Activated CD4-positive, CD25-positive, alpha-beta regulatory T cell treated with anti-CD3 and anti-CD28 coated beads, Interleukin-2, amount 50 U/mL, for 24 hours (primary cell): ENCODE data around the gene DLST.

ENCODE experiments used
- ATAC-seq, 2 donors: fragments of 150-1000 bp; cut with Tn5 transposase; one replicate each; pipeline ENCODE4 v1.10.0; 2021; ENCODE audit warnings: mild to moderate bottlenecking in 1 of 2, moderate library complexity in 1 of 2

The DLST gene

GRCh38 chr14:74881431-74882102, at the start of gene DLST:
DLST (plus strand) TSS chr14:74881916; CDS start chr14:74881954, 38 bp downstream.
- ATAC-seq, result peak; percentile 94 to 96

- ATAC-seq, result no peak
These were observed 48.9 kb upstream of the DLST start for GRCh38 chr14:74832849-74833248.

GRCh38 chr14:74834692-74835392, 46.9 kb upstream of the DLST start:
- ATAC-seq, result no peak

GRCh38 chr14:74835645-74836250, 46.0 kb upstream of the DLST start:
- peak in 1 of 2 donors; percentile 5 for ATAC-seq

DNA sequence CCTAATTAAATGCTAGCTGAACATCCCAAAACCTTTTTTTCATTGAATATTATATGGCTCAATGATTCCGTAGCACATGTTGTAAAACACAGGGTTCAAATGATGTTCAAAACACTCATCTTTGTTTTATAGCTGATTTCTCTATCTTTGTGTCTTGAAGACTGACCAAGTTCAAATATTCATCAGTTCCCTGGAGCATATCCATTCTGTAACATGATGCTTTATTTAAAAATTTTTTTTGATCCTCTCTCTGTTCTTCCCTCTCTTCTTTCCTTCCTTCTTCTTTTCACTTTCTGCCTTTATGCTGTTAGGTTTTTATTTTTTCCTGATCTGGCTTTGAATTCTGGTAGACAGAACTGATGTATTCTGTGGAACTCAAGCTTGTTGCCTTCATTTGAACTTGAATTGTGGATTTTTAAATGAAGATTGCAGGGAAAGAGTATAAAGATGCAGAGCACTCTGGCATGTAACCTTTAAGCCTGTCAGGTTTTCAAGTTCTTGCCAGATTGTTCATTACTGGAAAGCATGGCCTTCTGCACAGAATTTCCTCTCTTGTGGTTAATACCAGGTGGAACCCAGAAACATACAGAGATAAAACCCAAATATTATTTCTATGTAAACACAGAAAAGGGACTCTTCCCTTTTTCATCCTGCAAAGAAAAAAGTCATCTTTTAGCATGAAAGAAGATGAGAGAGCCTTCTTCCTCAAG, 45.3 kb upstream of the DLST start:
- no peak for ATAC-seq

DNA sequence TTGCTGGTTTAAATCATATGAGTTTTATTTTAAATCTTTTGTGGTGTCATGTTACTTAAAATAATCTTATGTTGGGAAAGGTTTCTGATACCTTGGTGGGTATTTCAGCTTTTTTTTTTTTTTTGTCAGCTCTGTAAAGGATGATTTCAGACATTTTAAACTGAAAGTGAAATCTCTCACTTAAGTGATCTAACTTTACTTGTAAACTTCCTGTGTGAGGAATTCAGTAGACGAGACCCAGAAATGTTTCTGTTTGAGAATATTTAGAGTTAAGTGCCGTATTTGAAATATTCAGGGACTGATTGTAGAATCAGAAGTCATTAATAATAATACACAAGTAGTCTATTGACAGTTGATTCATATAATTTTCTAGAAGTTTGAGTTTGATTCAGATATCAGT, 43.5 kb upstream of the DLST start:
- no peak for ATAC-seq

DNA sequence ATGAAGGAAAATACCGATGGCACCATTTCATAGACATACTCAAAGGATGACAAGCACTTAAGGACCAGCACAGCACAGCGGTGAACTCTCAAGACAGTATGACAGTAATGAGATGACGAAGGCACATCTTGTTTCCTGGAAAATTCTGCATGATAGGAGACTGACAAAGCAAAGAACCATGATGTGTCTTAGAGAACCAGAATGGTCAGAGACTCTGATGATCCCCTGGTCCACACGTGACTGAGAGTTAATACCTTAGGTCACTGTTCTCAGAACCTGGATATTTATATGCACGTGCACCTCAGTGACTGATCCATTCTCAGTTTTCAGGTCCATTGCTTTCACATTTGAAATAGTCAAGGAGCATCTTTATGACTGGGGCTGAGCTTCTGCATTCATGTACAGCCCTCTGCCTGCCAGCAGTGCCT, 41.1 kb upstream of the DLST start:
- ATAC-seq, result peak; percentile 75

DNA sequence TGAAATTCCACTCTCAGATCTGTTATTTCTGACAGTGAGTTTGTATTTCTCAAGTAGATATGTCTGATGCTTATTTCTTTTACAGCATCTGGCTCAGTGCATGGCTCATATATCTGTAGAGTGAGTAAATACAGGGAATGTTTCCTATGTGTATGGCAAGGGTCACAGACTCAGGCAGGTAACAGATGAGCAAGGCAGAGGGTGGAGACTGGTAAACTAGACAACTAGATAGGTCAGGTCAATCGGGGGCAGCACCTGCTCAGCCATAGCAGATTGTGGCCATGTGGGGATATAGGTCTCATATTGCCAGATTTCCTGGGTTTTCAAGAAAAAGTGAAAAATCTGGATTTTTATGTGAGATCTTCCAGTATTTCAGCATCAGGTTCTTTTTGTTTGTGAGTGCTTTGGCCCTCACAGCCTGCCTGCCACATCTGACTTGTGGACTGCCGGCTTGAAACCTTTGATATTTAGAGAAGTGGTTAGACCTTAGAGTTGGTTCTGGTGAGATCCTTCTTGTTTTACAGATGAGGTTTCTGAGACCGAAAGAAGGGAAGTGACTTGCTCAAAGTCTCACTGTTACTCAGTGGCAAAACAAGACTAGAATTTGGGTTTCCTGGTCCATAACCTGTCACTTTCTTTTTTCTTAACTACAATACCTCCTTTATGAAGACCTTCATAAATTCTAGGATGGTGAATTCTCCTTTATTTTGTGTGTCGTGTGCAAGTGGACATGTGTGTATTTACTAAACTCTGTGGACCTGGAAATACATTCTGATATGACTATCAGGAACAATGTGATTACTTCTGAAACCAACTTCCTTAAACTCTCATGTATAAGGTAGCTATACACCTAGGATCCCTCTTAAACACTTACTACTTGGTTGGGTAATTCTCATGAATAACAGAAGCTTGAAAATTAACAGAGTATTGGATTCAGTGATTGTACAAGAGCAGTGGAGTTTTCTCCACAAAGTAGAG, 40.2 kb upstream of the DLST start:
- peak; percentile 67 to 70 for ATAC-seq

GRCh38 chr14:74843653-74844052, 38.1 kb upstream of the DLST start:
- ATAC-seq, result no peak

- no peak for ATAC-seq
These were observed 35.5 kb upstream of the DLST start for GRCh38 chr14:74846168-74846567.

DNA sequence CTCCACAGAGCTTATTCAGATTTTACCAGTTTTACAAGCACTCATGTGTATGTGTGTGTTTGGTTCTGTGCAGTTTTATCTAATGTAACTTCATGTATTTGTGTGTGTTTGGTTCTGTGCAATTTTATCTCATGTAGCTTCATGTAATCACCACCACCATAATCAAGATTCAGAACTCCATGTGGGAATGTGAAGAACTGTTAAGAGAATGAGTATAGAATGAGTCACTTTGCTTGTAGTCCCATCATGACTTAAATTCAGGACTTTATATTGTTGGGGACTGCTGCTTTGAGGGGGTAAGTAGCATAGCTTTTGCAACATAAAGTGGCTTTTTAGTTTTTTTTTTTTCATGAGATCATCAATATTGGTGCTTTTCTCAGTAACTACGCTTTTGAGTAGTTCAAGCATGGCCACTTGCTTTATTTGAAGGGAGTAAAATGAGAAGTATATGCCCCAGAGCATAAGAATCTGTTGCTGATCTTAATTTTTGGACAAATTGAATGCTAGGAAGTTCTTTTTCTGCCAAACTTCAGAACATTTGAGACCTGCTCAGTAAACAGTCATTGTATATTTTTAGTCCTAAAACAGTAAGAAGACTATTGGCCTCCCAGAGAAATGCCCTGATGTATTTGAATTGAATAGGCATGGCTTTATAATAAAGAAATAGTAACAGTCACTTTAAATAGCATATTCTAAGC, 34.6 kb upstream of the DLST start:
- no peak for ATAC-seq

- no peak for ATAC-seq
These were observed 32.9 kb upstream of the DLST start for GRCh38 chr14:74848768-74849167.

DNA sequence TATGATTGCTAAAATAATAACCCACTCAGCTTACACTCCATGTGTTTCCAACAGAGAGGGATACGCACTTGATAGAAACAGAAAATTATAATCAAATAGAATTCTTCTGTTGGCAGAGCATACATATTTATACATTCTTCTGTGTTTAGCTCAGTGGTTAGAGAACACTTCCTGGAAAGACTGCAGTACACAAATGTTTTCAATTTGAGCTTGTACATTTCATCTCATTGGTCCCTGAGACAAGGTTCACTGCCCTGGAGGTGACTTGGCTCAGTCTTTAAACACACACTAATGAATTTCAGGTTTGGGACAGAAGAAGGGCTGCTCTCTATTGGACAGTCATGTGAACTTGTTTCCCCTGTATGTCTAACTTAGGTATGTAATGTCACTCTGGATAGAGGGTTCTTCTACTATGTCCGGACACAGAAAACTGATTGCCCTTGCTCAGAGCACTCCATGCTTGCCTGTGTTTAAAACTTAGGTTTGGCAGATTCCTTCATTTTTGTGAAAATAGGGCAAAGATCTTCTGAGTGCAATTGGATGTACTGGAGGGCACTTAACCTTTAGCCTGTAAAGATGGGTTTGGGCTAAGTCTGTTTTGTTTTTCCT, 28.7 kb upstream of the DLST start:
- peak; percentile 26 to 38 for ATAC-seq

- ATAC-seq, result no peak
These were observed 28.1 kb upstream of the DLST start for GRCh38 chr14:74853581-74853980.

- no peak for ATAC-seq
These were observed 26.7 kb upstream of the DLST start for GRCh38 chr14:74855021-74855420.

- ATAC-seq, result no peak
These were observed 25.8 kb upstream of the DLST start for GRCh38 chr14:74855945-74856344.

GRCh38 chr14:74856366-74856765, 25.4 kb upstream of the DLST start:
- no peak for ATAC-seq

DNA sequence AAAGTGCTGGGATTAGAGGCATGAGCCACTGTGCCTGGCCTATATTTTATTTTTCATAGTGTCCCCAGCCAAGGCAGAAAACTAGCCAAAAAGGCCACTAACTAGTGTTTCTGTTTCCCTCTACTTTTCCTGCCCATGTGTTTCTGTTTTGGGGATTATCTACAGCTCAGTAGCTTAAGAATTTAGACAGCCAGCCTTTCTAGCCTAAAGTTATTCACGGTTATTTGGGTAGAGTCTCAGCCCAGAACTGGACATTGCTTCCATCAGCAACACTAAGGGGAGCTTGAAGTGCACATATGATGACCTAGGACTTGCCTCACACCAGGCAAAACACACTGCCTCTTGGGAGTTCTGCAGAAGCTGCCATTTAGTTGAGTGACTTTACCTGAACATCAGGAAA, 23.7 kb upstream of the DLST start:
- no peak for ATAC-seq

- ATAC-seq, result no peak
These were observed 21.8 kb upstream of the DLST start for GRCh38 chr14:74859757-74860552.
